Activated naive CD4-positive, alpha-beta T cell treated with anti-CD3 and anti-CD28 coated beads for 36 hours (primary cell): ENCODE results near the gene HNRNPM. TPM values are rescaled to one million over a fixed set of nuclear protein-coding genes. Genes with fewer than 3 reads are reported as not detected.

Experiments
- CTCF ChIA-PET: fragments of 350-600 bp; sonication (Branson Sonifier 250); formaldehyde crosslinking; loops from one replicate; lab custom pipeline; 2021; ENCODE audit warnings: antibody characterized with exemption; lab: Charles Lee
- DNase-seq: peaks from one replicate; pipeline ENCODE4 v3.0.0-alpha.2; 2020
- H3K27ac Mint-ChIP-seq: one replicate; pipeline ENCODE4 v1.8.0; 2021; ENCODE audit warnings: mild to moderate bottlenecking, mixed read lengths
- H3K27me3 Mint-ChIP-seq: one replicate; pipeline ENCODE4 v1.8.0; 2021; ENCODE audit warnings: low read depth, mixed read lengths
- H3K36me3 Mint-ChIP-seq: one replicate; pipeline ENCODE4 v1.8.0; 2021; ENCODE audit warnings: low read depth, mixed read lengths
- H3K4me1 Mint-ChIP-seq: one replicate; pipeline ENCODE4 v1.8.0; 2021; ENCODE audit warnings: low read depth, mixed read lengths
- H3K4me3 Mint-ChIP-seq: one replicate; pipeline ENCODE4 v1.8.0; 2021; ENCODE audit warnings: mild to moderate bottlenecking, moderate library complexity, mixed read lengths
- H3K9me3 Mint-ChIP-seq: one replicate; pipeline ENCODE4 v1.8.0; 2021; ENCODE audit warnings: mixed read lengths
- intact Hi-C: fragments of 100-400 bp; cut with micrococcal nuclease; formaldehyde crosslinking; loops from one replicate; pipeline ENCODE4 v1.15.1; 2023
- total RNA-seq, 2 experiments: library from RNA; stranded (reverse); gene quantifications; one replicate each; pipeline ENCODE4 v1.2.3, GENCODE V29; 2021

The HNRNPM gene
- total RNA-seq, 2 experiments from 2014 or later, result 151 to 169 TPM

- no peak overlapping the region for H3K4me3 Mint-ChIP-seq
- H3K36me3 Mint-ChIP-seq, result peaks cover 37% of the 10 kb centered on the region
- CTCF ChIA-PET, result no interaction called here
- no peaks in the 10 kb centered on the region for H3K27me3 Mint-ChIP-seq
- no peak for DNase-seq
- intact Hi-C loops, result no loop called here
- H3K4me1 Mint-ChIP-seq, result peaks cover 86% of the 10 kb centered on the region
- H3K27ac Mint-ChIP-seq, result peak overlapping the region; percentile 23
- no peaks in the 10 kb centered on the region for H3K9me3 Mint-ChIP-seq
These were observed 9.4 kb downstream of the HNRNPM start for GRCh38 chr19:8454218-8454617.

DNA sequence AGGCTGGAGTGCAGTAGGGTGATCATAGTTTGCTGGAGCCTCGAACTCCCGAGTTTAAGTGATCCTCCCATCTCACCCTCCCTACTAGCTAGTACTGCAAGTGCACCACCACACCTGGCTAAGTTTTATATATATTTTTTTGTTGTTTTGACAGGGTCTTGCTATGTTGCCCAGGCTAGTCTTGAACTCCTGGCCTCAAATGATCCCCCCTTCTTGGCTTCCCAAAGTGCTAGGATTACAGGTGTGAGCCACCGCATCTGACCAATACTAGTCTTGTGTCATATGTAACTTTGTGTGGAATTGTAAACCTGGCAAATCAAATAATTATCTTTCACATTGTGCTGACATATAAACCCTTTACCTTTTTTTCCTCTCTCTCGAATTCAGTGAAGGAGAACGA lies 10.2 kb downstream of the HNRNPM start:
- no peak overlapping the region for H3K4me3 Mint-ChIP-seq
- intact Hi-C loops, result no loop called here
- CTCF ChIA-PET, result no interaction called here
- no peaks in the 10 kb centered on the region for H3K9me3 Mint-ChIP-seq
- no peaks in the 10 kb centered on the region for H3K27me3 Mint-ChIP-seq
- peaks cover 39% of the 10 kb centered on the region for H3K36me3 Mint-ChIP-seq
- H3K4me1 Mint-ChIP-seq, result peaks cover 88% of the 10 kb centered on the region
- no peak for DNase-seq
- H3K27ac Mint-ChIP-seq, result no peak overlapping the region

- Mint-ChIP-seq H3K27me3 (no peaks in the 10 kb centered on the region), H3K9me3 (no peaks in the 10 kb centered on the region), H3K27ac (no peak overlapping the region), H3K4me1 (peaks cover 90% of the 10 kb centered on the region), H3K36me3 (peaks cover 40% of the 10 kb centered on the region), H3K4me3 (no peak overlapping the region)
- intact Hi-C loops, result no loop called here
- DNase-seq, result no peak
- CTCF ChIA-PET, result interaction anchor here (0.6 to 1.5 kb wide), 3 partner anchors 9 to 102 kb away, joined by 3 to 10 read pairs (median 4); no protein-coding TSS in a partner anchor
These were observed 11.3 kb downstream of the HNRNPM start for GRCh38 chr19:8456064-8456463.

- peaks cover 30% of the 10 kb centered on the region for H3K36me3 Mint-ChIP-seq
- no peaks in the 10 kb centered on the region for H3K27me3 Mint-ChIP-seq
- H3K9me3 Mint-ChIP-seq, result no peaks in the 10 kb centered on the region
- H3K27ac Mint-ChIP-seq, result peak overlapping the region; percentile 30
- peaks cover 83% of the 10 kb centered on the region for H3K4me1 Mint-ChIP-seq
- DNase-seq, result no peak
- CTCF ChIA-PET, result interaction anchor here (1.1 to 1.8 kb wide), 2 partner anchors 11 to 103 kb away, joined by 3 to 6 read pairs; no protein-coding TSS in a partner anchor
- intact Hi-C loops, result no loop called here
- H3K4me3 Mint-ChIP-seq, result no peak overlapping the region
These were observed 12.4 kb downstream of the HNRNPM start for GRCh38 chr19:8457209-8457608.

DNA sequence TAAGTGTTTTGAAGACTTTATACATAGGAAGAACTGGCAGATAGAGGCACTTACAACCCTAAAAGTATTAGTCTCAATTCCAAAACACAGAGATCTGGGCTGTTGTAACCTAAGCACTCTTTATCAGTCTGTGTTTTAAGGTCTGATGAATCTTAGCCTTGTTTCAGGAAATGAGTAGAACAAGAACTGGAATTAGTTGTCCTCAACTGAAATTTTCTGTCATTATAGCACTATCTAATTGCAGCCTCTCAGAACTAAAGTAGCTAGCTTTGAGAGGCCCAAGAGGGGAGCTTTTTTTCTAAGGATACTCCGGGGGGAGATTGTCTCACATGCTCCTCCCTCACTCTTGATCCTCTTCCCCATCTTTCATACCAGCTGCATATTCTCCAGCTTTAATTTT lies 13.1 kb downstream of the HNRNPM start:
- no peak overlapping the region for H3K4me3 Mint-ChIP-seq
- H3K27ac Mint-ChIP-seq, result peak overlapping the region; percentile 30
- CTCF ChIA-PET, result interaction anchor here (0.6 to 1.8 kb wide), 4 partner anchors 12 to 125 kb away, joined by 3 to 6 read pairs (median 4); no protein-coding TSS in a partner anchor
- peaks cover 79% of the 10 kb centered on the region for H3K4me1 Mint-ChIP-seq
- no peaks in the 10 kb centered on the region for H3K9me3 Mint-ChIP-seq
- H3K36me3 Mint-ChIP-seq, result peaks cover 28% of the 10 kb centered on the region
- no peak for DNase-seq
- H3K27me3 Mint-ChIP-seq, result no peaks in the 10 kb centered on the region
- intact Hi-C loops, result no loop called here

GRCh38 chr19:8458380-8458779 lies 13.6 kb downstream of the HNRNPM start:
- CTCF ChIA-PET, result interaction anchor here (0.6 to 1.8 kb wide), 4 partner anchors 12 to 124 kb away, joined by 3 to 6 read pairs (median 4); no protein-coding TSS in a partner anchor
- Mint-ChIP-seq H3K27ac (no peak overlapping the region), H3K9me3 (no peaks in the 10 kb centered on the region), H3K27me3 (no peaks in the 10 kb centered on the region), H3K36me3 (peaks cover 29% of the 10 kb centered on the region), H3K4me1 (peaks cover 75% of the 10 kb centered on the region), H3K4me3 (no peak overlapping the region)
- intact Hi-C loops, result no loop called here
- no peak for DNase-seq

DNA sequence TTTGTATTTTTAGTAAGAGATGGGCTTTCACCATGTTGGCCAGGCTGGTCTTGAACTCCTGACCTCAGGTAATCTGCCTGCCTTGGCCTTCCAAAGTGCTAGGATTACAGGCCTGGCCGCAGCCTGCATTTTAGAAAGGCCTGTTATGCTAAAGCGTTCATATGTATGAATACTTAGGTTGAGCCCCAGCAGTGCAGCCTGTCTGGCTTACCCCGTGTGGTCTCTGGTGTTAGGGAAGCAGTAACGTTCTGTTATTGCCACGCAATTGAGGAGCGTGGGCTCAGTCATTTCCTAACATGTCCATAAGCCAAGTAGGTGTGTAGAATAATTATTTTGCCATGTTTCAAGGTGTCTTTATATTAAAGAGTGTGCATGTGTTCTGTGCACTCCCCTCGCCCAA lies 14.3 kb downstream of the HNRNPM start:
- DNase-seq, result no peak
- no peak overlapping the region for H3K4me3 Mint-ChIP-seq
- peaks cover 32% of the 10 kb centered on the region for H3K36me3 Mint-ChIP-seq
- peaks cover 68% of the 10 kb centered on the region for H3K4me1 Mint-ChIP-seq
- CTCF ChIA-PET, result interaction anchor here (1.6 kb wide), 1 partner anchor 106 kb away, joined by 6 read pairs; no protein-coding TSS in a partner anchor
- H3K27me3 Mint-ChIP-seq, result no peaks in the 10 kb centered on the region
- H3K27ac Mint-ChIP-seq, result no peak overlapping the region
- no peaks in the 10 kb centered on the region for H3K9me3 Mint-ChIP-seq
- intact Hi-C loops, result no loop called here

- Mint-ChIP-seq H3K27me3 (no peaks in the 10 kb centered on the region), H3K9me3 (no peaks in the 10 kb centered on the region), H3K4me3 (no peak overlapping the region), H3K36me3 (peaks cover 33% of the 10 kb centered on the region), H3K4me1 (peaks cover 62% of the 10 kb centered on the region), H3K27ac (no peak overlapping the region)
- CTCF ChIA-PET, result interaction anchor here (1.6 kb wide), 1 partner anchor 106 kb away, joined by 6 read pairs; no protein-coding TSS in a partner anchor
- DNase-seq, result no peak
- intact Hi-C loops, result no loop called here
These were observed 14.9 kb downstream of the HNRNPM start for GRCh38 chr19:8459520-8460270.

GRCh38 chr19:8460516-8461298 lies 15.9 kb downstream of the HNRNPM start:
- peak overlapping the region; percentile 25 for H3K27ac Mint-ChIP-seq
- no peak for DNase-seq
- no peak overlapping the region for H3K4me3 Mint-ChIP-seq
- peaks cover 54% of the 10 kb centered on the region for H3K4me1 Mint-ChIP-seq
- CTCF ChIA-PET, result interaction anchor here (0.5 to 1.6 kb wide), 2 partner anchors 107 to 108 kb away, joined by 4 to 6 read pairs; no protein-coding TSS in a partner anchor
- no peaks in the 10 kb centered on the region for H3K9me3 Mint-ChIP-seq
- H3K36me3 Mint-ChIP-seq, result peaks cover 37% of the 10 kb centered on the region
- H3K27me3 Mint-ChIP-seq, result no peaks in the 10 kb centered on the region
- intact Hi-C loops, result no loop called here

DNA sequence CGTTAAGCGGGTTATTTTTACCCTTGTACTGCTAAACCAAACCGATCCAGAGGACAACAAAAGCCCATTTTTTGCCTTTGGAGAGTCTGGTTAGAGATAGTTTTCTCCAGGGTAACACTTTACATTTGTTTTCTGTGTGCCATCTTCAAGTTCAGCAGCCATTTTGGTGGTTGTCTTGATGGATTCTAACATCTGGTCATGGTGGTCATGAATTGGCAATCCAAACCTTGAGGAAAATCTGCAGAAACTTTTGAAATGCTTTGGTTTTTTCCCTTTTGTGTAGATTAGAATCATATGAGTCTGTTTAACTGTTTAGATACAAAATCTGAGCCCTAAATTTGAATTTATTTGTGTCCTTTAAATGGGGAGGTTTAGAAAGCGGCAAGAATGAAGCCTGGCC lies 16.6 kb downstream of the HNRNPM start:
- intact Hi-C loops, result no loop called here
- Mint-ChIP-seq H3K4me3 (no peak overlapping the region), H3K9me3 (no peaks in the 10 kb centered on the region), H3K36me3 (peaks cover 37% of the 10 kb centered on the region), H3K27me3 (no peaks in the 10 kb centered on the region), H3K27ac (no peak overlapping the region), H3K4me1 (peaks cover 47% of the 10 kb centered on the region)
- CTCF ChIA-PET, result interaction anchor here (0.8 kb wide), 1 partner anchor 151 kb away, joined by 4 read pairs; no protein-coding TSS in a partner anchor
- DNase-seq, result no peak

GRCh38 chr19:8461891-8462290 lies 17.1 kb downstream of the HNRNPM start:
- Mint-ChIP-seq H3K27me3 (no peaks in the 10 kb centered on the region), H3K4me3 (no peak overlapping the region), H3K4me1 (peaks cover 42% of the 10 kb centered on the region), H3K9me3 (no peaks in the 10 kb centered on the region), H3K36me3 (peaks cover 35% of the 10 kb centered on the region), H3K27ac (no peak overlapping the region)
- CTCF ChIA-PET, result interaction anchor here (0.8 to 1.3 kb wide), 3 partner anchors 9 to 150 kb away, joined by 3 to 4 read pairs (median 3); no protein-coding TSS in a partner anchor
- no peak for DNase-seq
- intact Hi-C loops, result no loop called here

GRCh38 chr19:8462571-8462970 lies 17.8 kb downstream of the HNRNPM start:
- no peak for DNase-seq
- Mint-ChIP-seq H3K9me3 (no peaks in the 10 kb centered on the region), H3K4me1 (peaks cover 35% of the 10 kb centered on the region), H3K36me3 (peaks cover 40% of the 10 kb centered on the region), H3K27ac (no peak overlapping the region), H3K27me3 (no peaks in the 10 kb centered on the region), H3K4me3 (no peak overlapping the region)
- CTCF ChIA-PET, result interaction anchor here (1.2 to 1.3 kb wide), 2 partner anchors 9 to 12 kb away, joined by 3 read pairs; no protein-coding TSS in a partner anchor
- intact Hi-C loops, result no loop called here
